Measurements from ENCODE around the gene STX19. TPM values are rescaled to one million over a fixed set of nuclear protein-coding genes. Genes with fewer than 3 reads are reported as not detected.

STX19 gene
- total and polyA plus RNA-seq, 2 experiments from 2014 or later: 0.29 TPM; not detected in 1

GRCh38 chr3:93991631-93992030 is 36.8 kb downstream of the STX19 start:
- Histone ChIP-seq H3K4me2 (no peak overlapping the region), H3K4me1 (ENCODE audit: insufficient read depth) (peaks cover 6% of the 10 kb centered on the region), H2AFZ (no peak overlapping the region), H3K27ac (ENCODE audit: low read depth) (no peak overlapping the region), H3F3A (replicated peaks; ENCODE audit: low read depth) (no peaks in the 10 kb centered on the region), H3K79me2 (replicated peaks; ENCODE audit: insufficient read depth) (peaks cover 50% of the 10 kb centered on the region), H3K4me3 (no peak overlapping the region), H4K20me1 (replicated peaks; ENCODE audit: insufficient read depth) (0 out of 2 replicates have a peak, but pooled peaks cover 3% of the 10 kb centered on the region), H3K36me3 (ENCODE audit: insufficient read depth) (no peaks in the 10 kb centered on the region), H3K27me3 (ENCODE audit: insufficient read depth) (no peaks in the 10 kb centered on the region), H3K9me2 (ENCODE audit: insufficient read depth) (no peaks in the 10 kb centered on the region)
- Mint-ChIP-seq H3K9me3 (no peaks in the 10 kb centered on the region), H3K27ac (no peak overlapping the region), H3K4me1 (peaks cover 5% of the 10 kb centered on the region; the same call in 2 of the 3 replicates), H3K27me3 (ENCODE audit: insufficient read depth, low read depth, poor library complexity) (no peaks in the 10 kb centered on the region), H3K4me3 (no peak overlapping the region), H3K36me3 (ENCODE audit: low read depth) (peaks cover 1% of the 10 kb centered on the region; the same call in 1 of the 3 replicates)
- DNase-seq (ENCODE audit: low spot score): no peak
- no peak for ATAC-seq
- TF ChIP-seq STAT1 (IDR thresholded peaks at IDR 0.05; ENCODE audit: unreplicated experiment): no peak
- TF ChIP-seq NANOG (IDR thresholded peaks at IDR 0.05; ENCODE audit: borderline replicate concordance): no peak
- TF ChIP-seq REST (IDR thresholded peaks at IDR 0.05; ENCODE audit: unreplicated experiment): no peak
- TF ChIP-seq EZH2 (IDR thresholded peaks at IDR 0.05; ENCODE audit: low read depth, unreplicated experiment): no peak
- no peak for TF ChIP-seq CREB1 (CRISPR knock-in tag; IDR thresholded peaks at IDR 0.05; ENCODE audit: low read depth)
- no peak for TF ChIP-seq CTCF (conservative IDR thresholded peaks at IDR 0.05; ENCODE audit: low read depth in 2 of 2)
- no peak for TF ChIP-seq ZNF462 (CRISPR knock-in tag; IDR thresholded peaks at IDR 0.05)
